Glutamatergic neuron (in vitro differentiated cells): ENCODE measurements around the gene TSSK2. TPM values are rescaled to one million over a fixed set of nuclear protein-coding genes. Genes with fewer than 3 reads are reported as not detected.

Source experiments
- DNase-seq: peaks from one replicate; pipeline ENCODE4 v3.0.0; 2022
- H3K27ac Mint-ChIP-seq: one replicate; pipeline ENCODE4 v1.8.0; 2020; ENCODE audit warnings: mild to moderate bottlenecking, mixed read lengths, inconsistent platforms; ENCODE audit not compliant: unreplicated experiment
- H3K27me3 Mint-ChIP-seq: one replicate; pipeline ENCODE4 v1.8.0; 2020; ENCODE audit warnings: mild to moderate bottlenecking, moderate library complexity, mixed read lengths, inconsistent platforms; ENCODE audit not compliant: unreplicated experiment
- H3K36me3 Mint-ChIP-seq: one replicate; pipeline ENCODE4 v1.8.0; 2020; ENCODE audit warnings: mild to moderate bottlenecking, mixed read lengths, inconsistent platforms; ENCODE audit not compliant: unreplicated experiment
- H3K4me1 Mint-ChIP-seq: one replicate; pipeline ENCODE4 v1.8.0; 2020; ENCODE audit warnings: mild to moderate bottlenecking, low read depth, mixed read lengths, inconsistent platforms; ENCODE audit not compliant: unreplicated experiment
- H3K4me3 Mint-ChIP-seq: one replicate; pipeline ENCODE4 v1.8.0; 2020; ENCODE audit warnings: mild to moderate bottlenecking, mixed read lengths, inconsistent platforms; ENCODE audit not compliant: unreplicated experiment
- H3K9me3 Mint-ChIP-seq: one replicate; pipeline ENCODE4 v1.8.0; 2020; ENCODE audit warnings: mild to moderate bottlenecking, moderate library complexity, mixed read lengths, inconsistent platforms; ENCODE audit not compliant: unreplicated experiment
- CTCF ChIP-seq: fragments of 200-600 bp; sonication (generic); IDR thresholded peaks from one replicate; pipeline ENCODE4 v1.5.0; 2021; ENCODE audit not compliant: partially characterized antibody, unreplicated experiment
- total RNA-seq: library from RNA; stranded (reverse); fragmentation: NEBNext Ultra II Directional; extraction: Animal tissue kit (Norgen Biotek cat#: 25700); gene quantifications from one replicate; pipeline ENCODE4 v1.2.1, GENCODE V29; 2021; ENCODE audit not compliant: unreplicated experiment

The TSSK2 gene
- total RNA-seq, 1 donor from 2014 or later: not detected

GRCh38 chr22:19148417-19149046 is 17.4 kb downstream of the TSSK2 start:
- H3K4me1 Mint-ChIP-seq: peaks cover 12% of the 10 kb centered on the region
- peaks cover 22% of the 10 kb centered on the region for H3K27me3 Mint-ChIP-seq
- peaks cover 16% of the 10 kb centered on the region for H3K36me3 Mint-ChIP-seq
- H3K4me3 Mint-ChIP-seq: no peak overlapping the region
- DNase-seq: no peak
- H3K9me3 Mint-ChIP-seq: peaks cover 15% of the 10 kb centered on the region
- no peak overlapping the region for H3K27ac Mint-ChIP-seq
- no peak for TF ChIP-seq CTCF

- DNase-seq: peak; percentile 41
- H3K27ac Mint-ChIP-seq: no peak overlapping the region
- peaks cover 7% of the 10 kb centered on the region for H3K4me1 Mint-ChIP-seq
- peaks cover 15% of the 10 kb centered on the region for H3K9me3 Mint-ChIP-seq
- no peak overlapping the region for H3K4me3 Mint-ChIP-seq
- peaks cover 20% of the 10 kb centered on the region for H3K27me3 Mint-ChIP-seq
- peaks cover 16% of the 10 kb centered on the region for H3K36me3 Mint-ChIP-seq
- TF ChIP-seq CTCF: no peak
These were observed 18.2 kb downstream of the TSSK2 start for GRCh38 chr22:19149047-19149883.

GRCh38 chr22:19149991-19150390 is 18.9 kb downstream of the TSSK2 start, which contains the start of gene GSC2:
Gene GSC2 (minus strand): TSS chr22:19150292. CDS start chr22:19150283, 9 bp downstream.
- no peak for TF ChIP-seq CTCF
- Mint-ChIP-seq H3K36me3 (peaks cover 16% of the 10 kb centered on the region), H3K9me3 (peaks cover 11% of the 10 kb centered on the region), H3K4me3 (no peak within 1 kb of the TSS), H3K4me1 (peaks cover 4% of the 10 kb centered on the region), H3K27me3 (peaks cover 22% of the 10 kb centered on the region), H3K27ac (no peak within 1 kb of the TSS)
- DNase-seq: no peak

- H3K4me3 Mint-ChIP-seq: no peak overlapping the region
- peaks cover 22% of the 10 kb centered on the region for H3K27me3 Mint-ChIP-seq
- TF ChIP-seq CTCF: no peak
- peaks cover 11% of the 10 kb centered on the region for H3K9me3 Mint-ChIP-seq
- DNase-seq: no peak
- H3K4me1 Mint-ChIP-seq: peaks cover 4% of the 10 kb centered on the region
- no peak overlapping the region for H3K27ac Mint-ChIP-seq
- H3K36me3 Mint-ChIP-seq: peaks cover 16% of the 10 kb centered on the region
These were observed 19.6 kb downstream of the TSSK2 start for GRCh38 chr22:19150482-19151328.
